ENCODE measurements around the gene MYL2.

GRCh38 chr12:110920324-110920910 is at the start of gene MYL2:
- TF ChIP-seq CTCF (IDR thresholded peaks at IDR 0.05) (no peak), EZH2 (IDR thresholded peaks at IDR 0.05; ENCODE audit: borderline replicate concordance, insufficient read depth, low read depth, low read length, poor library complexity, severe bottlenecking) (no peak)

Data from B cell (primary cell).